Tibial nerve (tissue), 4 donors: Measurements from ENCODE around the gene ADK. TPM values are rescaled to one million over a fixed set of nuclear protein-coding genes. Genes with fewer than 3 reads are reported as not detected.

Experiments
- DNase-seq, 2 donors: peaks; one replicate each; pipeline ENCODE4 v3.0.0-alpha.2; 2019; ENCODE audit warnings: low spot score in 2 of 2
- H3K27ac ChIP-seq, 4 donors: fragments of 200-600 bp; sonication (generic) in 3 of 4; one replicate each; pipeline ENCODE4 v1.5.1; 2017 to 2019; ENCODE audit warnings: mild to moderate bottlenecking in 1 of 4
- H3K27me3 ChIP-seq, 2 donors: fragments of 200-600 bp; sonication (generic) in 1 of 2; one replicate each; pipeline versions ENCODE4 v1.5.1 to v1.6.0; 2017 to 2019
- H3K36me3 ChIP-seq, 3 donors: fragments of 200-600 bp; sonication (generic); one replicate each; pipeline ENCODE4 v1.5.1; 2018 to 2019
- H3K4me1 ChIP-seq, 4 donors: fragments of 200-600 bp; sonication (generic) in 3 of 4; one replicate each; pipeline ENCODE4 v1.5.1; 2017 to 2019
- H3K4me3 ChIP-seq, 4 donors: fragments of 200-600 bp; sonication (generic) in 3 of 4; one replicate each; pipeline ENCODE4 v1.5.1; 2017 to 2019; ENCODE audit warnings: mild to moderate bottlenecking in 1 of 4, moderate library complexity in 1 of 4
- H3K9me3 ChIP-seq, 4 donors: fragments of 200-600 bp; sonication (generic) in 3 of 4; one replicate each; pipeline ENCODE4 v1.5.1; 2017 to 2019
- EP300 ChIP-seq, 2 donors: sonication (generic); formaldehyde crosslinking; IDR thresholded peaks; one replicate each; pipeline ENCODE4 v1.6.1; 2017; ENCODE audit warnings: antibody characterized with exemption in 2 of 2, mild to moderate bottlenecking in 1 of 2
- POLR2A ChIP-seq, 2 donors: fragments of 450-650 bp; IDR thresholded peaks; one replicate each; pipeline ENCODE4 v1.6.1; 2017; ENCODE audit warnings: antibody characterized with exemption in 2 of 2, mild to moderate bottlenecking in 2 of 2, moderate library complexity in 2 of 2
- WGBS, 2 donors: methylation state at CpG; one replicate each; pipeline ENCODE4 v1.1.5; 2018; 5-methylcytosine and 5-hydroxymethylcytosine counted together
- total RNA-seq, 4 donors: library from RNA; depleted of rRNA; stranded (reverse); fragments of >200 nt; gene quantifications; one replicate each; pipeline ENCODE4 v1.1.0, GENCODE V29; 2016
- TF ChIP-seq, protein P1 (sequence below), 5 experiments: fragments of 200-600 bp in 3 of 5; fragments of 450-650 bp in 2 of 5; sonication (generic) in 3 of 5; IDR thresholded peaks; one replicate each; pipeline ENCODE4 v1.5.1; 2016 to 2019; ENCODE audit warnings: antibody characterized with exemption in 5 of 5, mild to moderate bottlenecking in 3 of 5, moderate library complexity in 2 of 5

Gene ADK
- total RNA-seq, 4 donors from 2014 or later: 28.2 to 50.9 (median 34.0) TPM

DNA sequence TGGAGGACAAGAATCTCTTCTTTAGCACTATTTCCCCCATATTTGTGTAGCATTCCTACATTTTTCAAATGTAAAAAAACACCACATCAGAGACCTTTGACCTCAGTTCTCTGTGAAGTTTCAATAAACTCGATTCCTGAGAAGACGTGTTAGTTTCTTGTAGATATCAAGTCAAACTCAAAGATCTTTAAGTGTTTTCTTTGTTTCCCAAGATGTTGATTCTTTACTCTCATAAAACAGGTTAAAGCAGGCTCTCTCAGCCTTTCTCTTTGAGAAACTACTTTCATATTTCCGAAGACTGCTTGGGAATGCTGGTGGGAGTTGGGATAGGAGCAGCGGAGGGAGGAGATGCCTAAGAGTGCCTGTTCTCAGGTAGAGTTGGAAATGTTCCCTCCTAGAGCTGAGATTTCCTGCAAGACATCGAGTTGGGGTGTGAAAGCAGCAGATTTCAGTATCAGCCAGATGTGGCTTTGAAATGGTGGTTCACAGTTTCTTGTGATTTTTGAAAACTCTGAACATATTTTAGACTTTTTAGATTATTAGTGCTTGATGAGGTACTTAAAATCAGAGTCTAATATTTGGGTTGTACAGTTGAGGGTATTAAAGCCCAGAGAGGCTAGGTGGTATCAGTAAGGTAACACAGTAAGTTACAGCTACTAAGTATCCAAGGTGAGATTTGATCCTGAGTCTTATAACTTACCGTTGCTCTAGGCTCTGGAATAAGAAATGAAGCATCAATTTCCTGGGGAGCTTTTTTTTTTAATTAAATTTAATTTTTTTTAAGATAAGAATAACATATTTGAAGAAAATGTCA lies 13.9 kb downstream of the ADK start:
- Histone ChIP-seq H3K9me3 (no peaks in the 10 kb centered on the region), H3K4me1 (peaks cover 0 to 32% (median 9%) of the 10 kb centered on the region in 4 donors), H3K27ac (no peak overlapping the region), H3K27me3 (no peaks in the 10 kb centered on the region), H3K4me3 (no peak overlapping the region), H3K36me3 (no peaks in the 10 kb centered on the region)
- WGBS, 2 donors: 49 to 53% methylated on average over 6 of the region's 6 CpGs
- DNase-seq: no peak
- TF ChIP-seq, protein P1, sequence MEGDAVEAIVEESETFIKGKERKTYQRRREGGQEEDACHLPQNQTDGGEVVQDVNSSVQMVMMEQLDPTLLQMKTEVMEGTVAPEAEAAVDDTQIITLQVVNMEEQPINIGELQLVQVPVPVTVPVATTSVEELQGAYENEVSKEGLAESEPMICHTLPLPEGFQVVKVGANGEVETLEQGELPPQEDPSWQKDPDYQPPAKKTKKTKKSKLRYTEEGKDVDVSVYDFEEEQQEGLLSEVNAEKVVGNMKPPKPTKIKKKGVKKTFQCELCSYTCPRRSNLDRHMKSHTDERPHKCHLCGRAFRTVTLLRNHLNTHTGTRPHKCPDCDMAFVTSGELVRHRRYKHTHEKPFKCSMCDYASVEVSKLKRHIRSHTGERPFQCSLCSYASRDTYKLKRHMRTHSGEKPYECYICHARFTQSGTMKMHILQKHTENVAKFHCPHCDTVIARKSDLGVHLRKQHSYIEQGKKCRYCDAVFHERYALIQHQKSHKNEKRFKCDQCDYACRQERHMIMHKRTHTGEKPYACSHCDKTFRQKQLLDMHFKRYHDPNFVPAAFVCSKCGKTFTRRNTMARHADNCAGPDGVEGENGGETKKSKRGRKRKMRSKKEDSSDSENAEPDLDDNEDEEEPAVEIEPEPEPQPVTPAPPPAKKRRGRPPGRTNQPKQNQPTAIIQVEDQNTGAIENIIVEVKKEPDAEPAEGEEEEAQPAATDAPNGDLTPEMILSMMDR (IDR thresholded peaks at IDR 0.05): no peak
- no peak for TF ChIP-seq POLR2A (IDR thresholded peaks at IDR 0.05)
- TF ChIP-seq EP300 (IDR thresholded peaks at IDR 0.05): no peak

DNA sequence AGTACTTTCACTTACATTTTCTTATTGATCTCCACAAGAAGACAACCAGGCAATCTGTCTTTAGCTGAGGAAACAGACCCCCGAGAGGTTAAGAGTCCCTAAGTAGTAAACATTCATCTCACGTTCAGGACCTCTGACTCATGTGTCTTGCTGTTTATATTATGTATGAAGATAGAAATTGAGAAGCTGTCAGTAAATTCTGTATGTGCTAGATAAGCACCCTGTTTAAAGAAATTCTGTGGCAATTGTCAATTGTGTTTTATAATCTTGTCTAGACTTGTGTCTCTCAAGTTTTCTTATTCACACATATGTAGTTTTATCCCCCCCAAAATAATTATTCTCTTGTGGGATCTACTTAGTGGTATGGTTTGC lies 14.5 kb downstream of the ADK start:
- peaks cover 0 to 32% (median 10%) of the 10 kb centered on the region in 4 donors for H3K4me1 ChIP-seq
- no peak overlapping the region for H3K4me3 ChIP-seq
- 38 to 39% methylated on average over 2 of the region's 2 CpGs for WGBS, 2 donors
- no peak overlapping the region for H3K27ac ChIP-seq
- TF ChIP-seq, protein P1 (IDR thresholded peaks at IDR 0.05): no peak
- TF ChIP-seq POLR2A (IDR thresholded peaks at IDR 0.05) (no peak), EP300 (IDR thresholded peaks at IDR 0.05) (no peak)
- H3K36me3 ChIP-seq: no peaks in the 10 kb centered on the region
- H3K9me3 ChIP-seq: no peaks in the 10 kb centered on the region
- H3K27me3 ChIP-seq: no peaks in the 10 kb centered on the region
- DNase-seq: no peak

DNA sequence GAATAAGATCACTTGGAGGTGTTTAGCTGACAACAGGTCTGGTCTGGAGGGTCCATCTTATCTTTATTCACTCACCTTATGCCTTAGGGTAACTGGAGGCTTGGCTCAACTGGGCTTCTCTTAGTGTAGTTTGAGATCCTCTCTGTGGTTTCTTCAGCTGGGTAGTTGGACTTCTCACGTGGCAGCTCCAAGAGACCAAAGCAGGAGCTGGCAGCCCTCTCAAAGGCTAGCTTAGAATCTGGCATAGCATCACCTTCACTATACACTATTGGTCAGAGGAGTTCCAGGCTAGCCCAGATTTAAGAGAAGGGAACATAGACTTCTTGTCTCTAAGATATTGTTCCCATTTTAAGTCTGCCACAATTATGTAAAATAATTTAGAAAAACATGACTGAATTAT lies 16.4 kb downstream of the ADK start:
- 47 to 50% methylated on average over 1 of the region's 1 CpG for WGBS, 2 donors
- H3K27ac ChIP-seq: no peak overlapping the region

DNA sequence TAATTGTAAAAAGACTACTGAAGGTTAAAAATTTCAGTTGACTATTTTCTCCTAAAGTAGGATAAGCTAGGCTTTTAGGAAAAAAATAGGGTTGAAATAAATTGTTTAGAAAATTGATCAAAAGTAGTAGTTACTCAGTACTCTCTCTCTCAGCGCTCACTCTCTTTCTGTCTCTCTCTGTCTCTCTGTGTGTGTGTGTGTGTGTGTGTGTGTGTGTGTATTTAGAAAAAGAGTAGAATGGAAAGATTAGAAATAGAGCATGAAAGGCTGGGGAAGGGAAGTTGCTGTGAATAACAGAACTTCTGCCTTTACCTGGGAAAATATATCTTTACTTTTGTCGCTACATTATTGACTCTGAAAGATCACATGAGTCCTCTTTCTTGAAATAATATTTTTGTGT lies 20.6 kb downstream of the ADK start:
- no peak overlapping the region for H3K4me3 ChIP-seq
- no peaks in the 10 kb centered on the region for H3K36me3 ChIP-seq
- H3K27me3 ChIP-seq: no peaks in the 10 kb centered on the region
- TF ChIP-seq EP300 (IDR thresholded peaks at IDR 0.05): no peak
- TF ChIP-seq POLR2A (IDR thresholded peaks at IDR 0.05): no peak
- TF ChIP-seq, protein P1 (IDR thresholded peaks at IDR 0.05): no peak
- H3K4me1 ChIP-seq: peaks cover 0 to 30% (median 10%) of the 10 kb centered on the region in 4 donors
- no peak for DNase-seq
- H3K9me3 ChIP-seq: no peaks in the 10 kb centered on the region
- whole genome bisulfite sequencing, 2 donors: 92 to 99% methylated on average over 2 of the region's 2 CpGs
- no peak overlapping the region for H3K27ac ChIP-seq

More for the DNA sequence above, 16.4 kb downstream of the ADK start:
- Histone ChIP-seq H3K4me1 (peaks cover 0 to 32% (median 10%) of the 10 kb centered on the region in 4 donors), H3K36me3 (no peaks in the 10 kb centered on the region), H3K9me3 (no peaks in the 10 kb centered on the region), H3K4me3 (no peak overlapping the region), H3K27me3 (no peaks in the 10 kb centered on the region)
- no peak for DNase-seq
- TF ChIP-seq EP300 (IDR thresholded peaks at IDR 0.05) (no peak), POLR2A (IDR thresholded peaks at IDR 0.05) (no peak)
- TF ChIP-seq, protein P1 (IDR thresholded peaks at IDR 0.05): no peak

DNA sequence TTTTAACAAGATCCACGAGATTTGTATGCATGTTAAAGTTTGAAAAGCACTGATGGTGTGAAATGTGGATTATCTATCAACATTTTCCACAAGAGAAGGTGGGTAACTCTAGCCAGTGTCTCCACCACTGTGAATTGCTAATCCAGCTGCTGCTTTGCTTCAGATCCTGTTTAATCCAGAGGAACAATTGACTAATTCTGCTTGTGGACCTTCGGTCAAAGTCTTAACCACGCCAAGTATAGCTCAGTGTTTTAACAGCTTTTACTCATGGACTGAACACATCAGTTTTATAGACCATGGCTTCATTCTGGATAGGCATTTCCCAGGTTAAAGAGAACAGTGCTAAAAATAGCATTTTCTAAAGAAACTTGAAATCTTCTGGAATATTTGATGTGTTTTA lies 23.5 kb downstream of the ADK start:
- TF ChIP-seq, protein P1 (IDR thresholded peaks at IDR 0.05): no peak
- no peak for TF ChIP-seq POLR2A (IDR thresholded peaks at IDR 0.05)
- no peak for TF ChIP-seq EP300 (IDR thresholded peaks at IDR 0.05)
- peaks cover 0 to 28% (median 13%) of the 10 kb centered on the region in 4 donors for H3K4me1 ChIP-seq
- H3K36me3 ChIP-seq: no peaks in the 10 kb centered on the region
- no peaks in the 10 kb centered on the region for H3K27me3 ChIP-seq
- DNase-seq: no peak
- H3K27ac ChIP-seq: peak overlapping the region in 1 of 4 donors; percentile 50
- WGBS, 2 donors: 27 to 36% methylated on average over 3 of the region's 3 CpGs
- no peaks in the 10 kb centered on the region for H3K9me3 ChIP-seq
- H3K4me3 ChIP-seq: no peak overlapping the region
